DND-41 (cell line): Measurements from ENCODE around the gene IHH.

Source experiments
- ATAC-seq: fragments of 200-7000 bp; cut with Tn5 transposase; 3 replicates; pipeline ENCODE4 v1.9.1; 2021; ENCODE audit warnings: low read depth; ENCODE audit not compliant: insufficient read depth
- DNase-seq: peaks from one replicate; pipeline ENCODE4 v3.0.0-alpha.2; 2020
- H2AFZ ChIP-seq: 2 replicates; pipeline ENCODE4 v1.6.0; 2012; ENCODE audit warnings: low read depth, low read length
- H3K27ac ChIP-seq: 2 replicates; pipeline ENCODE4 v1.5.1; 2012; ENCODE audit warnings: low read length, inconsistent platforms
- H3K27me3 ChIP-seq: fragments of 200-600 bp; sonication (generic); 2 replicates; pipeline ENCODE4 v1.6.0; 2012; ENCODE audit warnings: low read length, mild to moderate bottlenecking, inconsistent platforms; ENCODE audit not compliant: insufficient read depth, poor library complexity
- H3K36me3 ChIP-seq: 2 replicates; pipeline ENCODE4 v1.5.1; 2012; ENCODE audit warnings: low read length, inconsistent platforms; ENCODE audit not compliant: insufficient read depth
- H3K4me1 ChIP-seq: 2 replicates; pipeline ENCODE4 v1.5.1; 2012; ENCODE audit warnings: mild to moderate bottlenecking, low read length; ENCODE audit not compliant: insufficient read depth
- H3K4me2 ChIP-seq: 2 replicates; pipeline ENCODE4 v1.6.0; 2012; ENCODE audit warnings: mild to moderate bottlenecking, moderate library complexity, low read length, inconsistent platforms; ENCODE audit not compliant: insufficient read depth
- H3K4me3 ChIP-seq, 2 experiments: fragments of 200-600 bp in 1 of 2; shearing (Covaris generic) in 1 of 2; 2 replicates each; pipeline ENCODE4 v1.5.1; 2012 to 2016; ENCODE audit warnings: inconsistent platforms in 2 of 2, low read length in 2 of 2, mild to moderate bottlenecking in 2 of 2, low read depth in 1 of 2, moderate library complexity in 1 of 2
- H3K79me2 ChIP-seq: 2 replicates; pipeline ENCODE4 v1.6.0; 2012; ENCODE audit warnings: low read length, inconsistent platforms; ENCODE audit not compliant: insufficient read depth
- H3K9ac ChIP-seq: 2 replicates; pipeline ENCODE4 v1.6.0; 2012; ENCODE audit warnings: low read depth, mild to moderate bottlenecking, inconsistent platforms, low read length, moderate library complexity
- H3K9me3 ChIP-seq: 2 replicates; pipeline ENCODE4 v1.5.1; 2012; ENCODE audit warnings: low read length, moderate library complexity, mild to moderate bottlenecking, inconsistent platforms; ENCODE audit not compliant: insufficient read depth, severe bottlenecking
- H4K20me1 ChIP-seq: 2 replicates; pipeline ENCODE4 v1.6.0; 2012; ENCODE audit warnings: low read length; ENCODE audit not compliant: insufficient read depth
- CTCF ChIP-seq: IDR thresholded peaks from 2 replicates; pipeline ENCODE4 v1.5.1; 2012; ENCODE audit warnings: borderline replicate concordance, low read length, moderate library complexity, mild to moderate bottlenecking; ENCODE audit not compliant: poor library complexity, severe bottlenecking; ENCODE audit errors: extremely low read depth
- EZH2 ChIP-seq: IDR thresholded peaks from 3 replicates; pipeline ENCODE4 v1.6.1; 2012; ENCODE audit warnings: borderline replicate concordance, low read depth, mild to moderate bottlenecking, moderate library complexity, low read length, inconsistent platforms; ENCODE audit not compliant: severe bottlenecking

The IHH gene

GRCh38 chr2:219020604-219021365, 39.9 kb downstream of the IHH start:
- Histone ChIP-seq H4K20me1 (no peaks in the 10 kb centered on the region), H3K79me2 (no peaks in the 10 kb centered on the region), H3K4me3 (no peak overlapping the region), H3K9me3 (no peaks in the 10 kb centered on the region), H3K9ac (no peak overlapping the region), H3K4me2 (no peak overlapping the region), H3K4me1 (no peaks in the 10 kb centered on the region), H2AFZ (no peak overlapping the region), H3K27ac (no peak overlapping the region), H3K27me3 (peaks cover 5% of the 10 kb centered on the region), H3K36me3 (no peaks in the 10 kb centered on the region)
- ATAC-seq (no peak), DNase-seq (no peak)
- TF ChIP-seq CTCF (no peak), EZH2 (no peak)

- TF ChIP-seq EZH2 (no peak), CTCF (no peak)
- no peaks in the 10 kb centered on the region for H3K79me2 ChIP-seq
- no peak overlapping the region for H3K27ac ChIP-seq
- no peaks in the 10 kb centered on the region for H4K20me1 ChIP-seq
- no peaks in the 10 kb centered on the region for H3K36me3 ChIP-seq
- no peak overlapping the region for H3K4me3 ChIP-seq
- no peak overlapping the region for H3K4me2 ChIP-seq
- no peak for DNase-seq
- no peak overlapping the region for H2AFZ ChIP-seq
- H3K27me3 ChIP-seq, result no peaks in the 10 kb centered on the region
- H3K4me1 ChIP-seq, result no peaks in the 10 kb centered on the region
- no peak overlapping the region for H3K9ac ChIP-seq
- no peaks in the 10 kb centered on the region for H3K9me3 ChIP-seq
- ATAC-seq, result no peak
Measured at GRCh38 chr2:219019436-219019835, 41.3 kb downstream of the IHH start.

- H3K4me3 ChIP-seq, result no peak overlapping the region
- DNase-seq (no peak), ATAC-seq (no peak)
- no peaks in the 10 kb centered on the region for H3K4me1 ChIP-seq
- no peaks in the 10 kb centered on the region for H3K27me3 ChIP-seq
- H3K9me3 ChIP-seq, result no peaks in the 10 kb centered on the region
- TF ChIP-seq CTCF, result no peak
- TF ChIP-seq EZH2, result no peak
- H3K27ac ChIP-seq, result no peak overlapping the region
- H3K36me3 ChIP-seq, result no peaks in the 10 kb centered on the region
- no peak overlapping the region for H2AFZ ChIP-seq
- H3K4me2 ChIP-seq, result no peak overlapping the region
- H4K20me1 ChIP-seq, result no peaks in the 10 kb centered on the region
- H3K79me2 ChIP-seq, result no peaks in the 10 kb centered on the region
- no peak overlapping the region for H3K9ac ChIP-seq
Measured at GRCh38 chr2:219018726-219019125, 42.0 kb downstream of the IHH start.

GRCh38 chr2:219018286-219018685, 42.4 kb downstream of the IHH start:
- Histone ChIP-seq H3K4me1 (no peaks in the 10 kb centered on the region), H3K9me3 (no peaks in the 10 kb centered on the region), H3K4me3 (no peak overlapping the region), H4K20me1 (no peaks in the 10 kb centered on the region), H3K27me3 (no peaks in the 10 kb centered on the region), H3K79me2 (no peaks in the 10 kb centered on the region), H3K4me2 (no peak overlapping the region), H3K27ac (no peak overlapping the region), H3K9ac (no peak overlapping the region), H3K36me3 (no peaks in the 10 kb centered on the region), H2AFZ (no peak overlapping the region)
- DNase-seq (no peak), ATAC-seq (no peak)
- no peak for TF ChIP-seq EZH2
- TF ChIP-seq CTCF, result no peak
